Activated naive CD8-positive, alpha-beta T cell treated with anti-CD3 and anti-CD28 coated beads, Interleukin-2, amount 50 U/mL, for 16 hours (primary cell): ENCODE data around the gene ELK1.
"Not testable (repeated sequence)": the region's sequence is repeated elsewhere in the genome, so short reads cannot be mapped to it uniquely, and the experiment has no call there.

Experiments
- DNase-seq: peaks from one replicate; pipeline ENCODE4 v3.0.0-alpha.2; 2020; ENCODE audit warnings: low read depth, low spot score

ELK1 gene, protein sequence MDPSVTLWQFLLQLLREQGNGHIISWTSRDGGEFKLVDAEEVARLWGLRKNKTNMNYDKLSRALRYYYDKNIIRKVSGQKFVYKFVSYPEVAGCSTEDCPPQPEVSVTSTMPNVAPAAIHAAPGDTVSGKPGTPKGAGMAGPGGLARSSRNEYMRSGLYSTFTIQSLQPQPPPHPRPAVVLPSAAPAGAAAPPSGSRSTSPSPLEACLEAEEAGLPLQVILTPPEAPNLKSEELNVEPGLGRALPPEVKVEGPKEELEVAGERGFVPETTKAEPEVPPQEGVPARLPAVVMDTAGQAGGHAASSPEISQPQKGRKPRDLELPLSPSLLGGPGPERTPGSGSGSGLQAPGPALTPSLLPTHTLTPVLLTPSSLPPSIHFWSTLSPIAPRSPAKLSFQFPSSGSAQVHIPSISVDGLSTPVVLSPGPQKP

DNA sequence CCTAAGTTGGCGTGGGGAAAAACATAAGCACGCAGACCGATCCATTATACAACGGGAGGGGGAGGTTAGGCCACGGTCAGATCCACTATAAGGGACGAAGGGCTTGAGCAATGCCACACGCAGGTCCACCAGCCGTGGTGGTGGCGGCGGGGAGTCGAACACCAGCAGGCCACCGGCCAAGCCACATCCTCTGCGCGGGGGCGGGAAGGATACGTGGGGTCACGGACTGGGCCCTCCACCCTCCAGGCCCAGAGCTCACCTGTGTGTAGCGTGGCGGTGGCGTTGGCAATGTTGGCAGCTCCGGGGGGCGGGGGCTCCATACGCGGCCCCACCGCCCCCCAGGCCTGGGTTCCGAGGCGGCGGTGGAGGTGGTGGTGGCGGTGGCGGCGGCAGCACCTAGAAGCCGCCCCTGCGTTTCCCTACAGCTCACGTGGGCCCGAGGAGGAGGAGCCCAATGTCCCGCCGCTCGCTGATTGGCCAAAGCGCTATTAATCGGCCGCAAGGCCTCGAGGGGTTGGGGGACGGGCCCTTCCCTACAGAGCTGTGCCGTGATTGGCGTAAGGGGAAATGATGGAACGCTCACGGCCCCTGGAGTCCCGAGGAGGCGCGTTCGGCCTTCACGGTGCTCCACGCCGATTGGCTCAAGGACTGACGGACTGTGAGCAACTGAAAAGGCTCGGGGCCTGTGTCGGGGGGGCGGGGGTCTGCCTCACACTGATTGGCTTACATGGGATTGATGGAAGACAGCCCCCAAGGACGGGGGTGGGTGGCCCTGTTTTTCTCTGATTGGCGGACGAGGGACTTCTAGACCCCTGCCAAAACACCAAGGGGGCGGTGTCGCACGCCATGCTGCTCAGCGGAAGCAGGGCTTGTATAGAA is at the start of gene ELK1:
ELK1 (minus strand) TSS at position 400 of the 879 bp plus-strand sequence. CDS start 9,122 bp downstream, outside the sequence.
- peak; percentile 69 for DNase-seq

DNA sequence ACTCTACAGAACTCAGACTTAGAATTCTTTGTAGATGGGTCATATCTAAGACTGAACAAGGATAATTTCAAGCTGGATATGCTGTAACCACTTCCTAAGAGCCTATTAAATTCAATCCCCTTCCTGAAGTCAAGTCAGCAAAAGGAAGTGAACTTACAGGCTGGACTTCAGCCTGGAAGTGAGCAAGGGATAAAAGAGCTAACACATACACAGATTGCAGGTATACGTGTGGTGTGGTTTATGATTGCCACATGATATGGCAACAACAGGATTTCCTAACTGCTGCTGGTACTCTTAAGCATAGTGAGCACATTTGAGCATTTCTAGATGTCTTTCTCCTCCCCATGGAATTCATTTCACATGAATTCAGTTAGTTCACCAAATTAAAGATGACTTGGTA is 46.8 kb upstream of the ELK1 start:
- DNase-seq: no peak

DNA sequence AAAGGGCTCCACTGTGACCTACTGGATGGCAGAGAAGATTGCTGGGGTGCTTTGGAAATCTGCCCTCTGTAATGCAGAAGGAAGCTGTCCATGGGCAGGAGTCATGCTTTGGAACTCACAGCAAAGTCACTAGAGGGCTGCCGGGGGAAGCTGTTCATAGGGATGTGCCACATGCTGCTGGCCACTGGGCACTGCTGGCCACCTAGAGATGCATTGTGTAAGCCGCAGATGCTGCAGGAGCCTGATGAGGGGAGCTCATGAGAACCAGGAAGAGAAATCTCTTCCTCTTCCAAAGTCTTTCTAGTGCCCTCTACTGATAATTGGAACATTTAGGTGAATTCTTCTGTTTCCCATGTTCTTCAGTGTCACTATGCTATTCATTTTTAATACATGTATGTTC is 39.8 kb upstream of the ELK1 start:
- DNase-seq: no peak

DNA sequence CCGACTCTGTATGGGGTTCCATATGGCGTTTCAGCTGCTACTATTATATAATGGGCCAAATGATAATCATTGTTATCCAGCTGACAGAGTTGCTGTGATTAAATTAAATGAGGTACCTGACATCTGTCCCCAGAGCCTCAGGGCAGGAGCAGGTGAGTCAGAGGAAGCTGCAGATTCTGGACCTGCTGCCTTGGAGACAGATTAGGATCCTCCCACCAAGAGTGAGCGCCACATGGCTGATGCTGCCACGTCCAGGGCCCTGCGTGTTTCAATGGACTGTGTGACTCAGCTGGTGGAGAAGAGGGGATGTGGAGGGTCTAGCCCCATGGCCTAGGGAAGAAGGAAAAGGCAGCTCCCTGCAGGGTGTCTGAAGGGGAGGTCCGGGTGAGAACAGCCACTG is 36.9 kb upstream of the ELK1 start:
- no peak for DNase-seq

DNA sequence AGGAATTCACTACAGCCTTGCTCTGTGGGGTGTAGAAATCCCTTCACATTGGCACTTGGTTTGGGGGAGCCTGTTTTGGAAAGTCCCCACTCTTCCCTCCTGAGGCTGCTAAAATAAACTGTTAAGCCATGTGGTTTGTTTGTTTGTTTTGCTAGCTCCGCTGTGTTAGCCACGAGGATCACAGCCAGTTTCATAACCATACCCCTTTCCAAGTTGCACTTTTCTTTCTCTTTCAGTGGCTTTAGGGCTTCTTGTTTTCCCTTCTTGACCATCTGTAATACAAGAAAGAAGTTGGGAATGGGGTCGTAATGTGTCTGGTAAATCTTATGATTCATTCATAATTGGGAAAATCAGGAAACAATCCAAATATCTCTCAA is 33.5 kb upstream of the ELK1 start:
- DNase-seq: no peak

DNA sequence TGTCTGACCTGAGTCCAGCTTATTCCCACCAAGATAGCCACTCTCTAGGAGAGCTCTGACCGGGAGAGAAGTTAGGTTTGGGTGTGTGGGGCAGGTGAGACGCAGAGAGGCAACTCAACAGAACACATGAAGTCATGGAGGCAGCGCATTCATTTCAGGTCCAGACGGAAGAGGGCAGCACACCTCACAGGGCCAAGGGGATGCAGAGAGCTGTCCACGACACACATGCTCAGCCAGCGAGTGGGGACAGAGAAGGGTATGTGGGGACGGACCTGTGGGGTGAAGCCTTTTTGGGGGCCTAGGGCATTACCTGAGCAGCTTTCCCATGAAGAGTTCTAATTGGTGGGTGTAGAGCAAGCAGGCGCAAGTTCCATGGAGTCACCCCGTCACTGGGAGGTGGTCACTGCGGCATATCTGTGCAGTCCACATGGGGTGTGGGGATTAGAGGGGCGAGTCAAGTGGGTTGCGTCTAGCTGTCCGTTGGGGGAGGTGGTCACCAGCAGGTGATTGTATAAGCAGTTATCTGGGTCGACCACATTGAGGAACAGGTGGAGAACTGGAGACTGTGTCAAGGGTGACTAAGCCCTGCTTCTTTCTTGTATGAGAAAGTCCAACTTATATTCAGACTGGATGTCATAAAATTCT is 32.9 kb upstream of the ELK1 start:
- no peak for DNase-seq

DNA sequence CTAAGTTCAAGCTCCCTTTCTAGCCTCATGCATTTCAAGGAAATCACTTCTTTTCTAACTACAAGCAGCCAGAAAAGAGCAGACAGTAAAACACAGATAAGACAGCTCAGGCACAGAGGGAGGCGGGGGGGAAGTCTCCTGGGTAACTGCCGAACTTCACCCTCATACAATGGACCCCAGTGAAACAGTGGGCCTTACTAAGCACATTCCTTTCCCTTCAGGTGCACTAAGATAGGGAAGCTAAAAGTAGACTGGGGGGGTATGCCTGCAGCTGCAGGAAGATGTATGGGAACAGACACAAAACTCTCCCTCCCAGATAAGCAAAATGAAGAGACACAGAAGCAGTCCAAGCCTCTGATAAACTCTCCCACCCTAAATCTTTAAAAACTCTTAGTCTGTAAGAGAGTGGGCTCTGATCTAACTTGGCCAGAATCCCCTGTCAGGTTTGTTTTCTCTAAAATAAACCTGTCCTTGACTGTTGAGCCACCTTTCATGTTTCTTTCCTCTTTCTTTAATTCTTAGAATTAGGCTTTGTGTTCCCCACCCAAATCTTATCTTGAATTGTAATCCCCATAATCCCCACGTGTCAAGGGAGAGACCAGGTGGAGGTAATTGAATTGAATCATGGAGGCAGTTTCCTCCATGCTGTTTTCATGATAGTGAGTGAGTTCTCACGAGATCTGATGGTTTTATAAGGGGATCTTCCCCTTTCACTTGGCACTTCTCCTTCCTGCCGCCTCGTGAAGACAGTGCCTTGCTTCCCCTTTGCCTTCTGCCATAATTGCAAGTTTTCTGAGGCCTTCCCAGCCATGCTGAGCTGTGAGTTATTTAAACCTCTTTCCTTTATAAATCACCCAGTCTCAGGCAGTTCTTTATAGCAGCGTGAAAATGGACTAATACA is 25.8 kb upstream of the ELK1 start:
- not testable (repeated sequence) for DNase-seq

DNA sequence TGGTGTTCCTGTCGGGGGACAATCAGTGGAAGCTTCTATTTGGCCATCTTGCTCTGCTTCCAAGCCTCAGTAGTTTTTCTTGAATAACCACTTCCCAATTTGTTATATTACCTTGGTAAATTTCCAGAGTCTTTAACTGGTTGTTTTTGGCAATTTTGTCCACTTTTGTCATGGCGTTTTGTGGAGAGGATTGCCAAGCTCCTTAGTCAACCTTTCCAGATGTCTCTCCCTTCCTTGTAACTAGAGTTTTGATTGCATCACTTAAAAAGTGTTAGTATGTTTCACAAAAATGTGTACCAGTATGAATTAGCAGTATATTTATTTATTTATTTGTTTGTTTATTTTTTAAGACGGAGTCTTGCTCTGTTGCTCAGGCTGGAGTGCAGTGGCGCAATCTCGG is 24.4 kb upstream of the ELK1 start:
- DNase-seq: no peak

DNA sequence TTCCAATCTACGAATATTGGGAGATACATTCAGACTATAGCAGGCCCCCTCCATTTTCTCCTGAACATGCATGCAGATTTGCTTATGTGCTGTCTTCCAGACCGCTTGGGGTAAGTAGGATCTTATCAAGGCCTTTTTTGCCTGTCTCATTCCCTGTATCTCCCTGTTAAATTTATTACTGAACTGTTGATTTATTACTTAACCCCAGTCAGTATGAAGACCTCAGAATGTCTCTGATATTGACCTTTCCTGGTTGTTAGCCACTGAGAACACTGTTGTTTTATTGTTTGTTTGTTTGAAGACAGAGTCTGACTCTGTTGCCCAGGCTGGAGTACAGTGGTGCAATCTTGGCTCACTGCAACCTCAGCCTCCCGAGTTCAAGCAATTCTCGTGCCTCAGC is 15.4 kb upstream of the ELK1 start:
- not testable (repeated sequence) for DNase-seq

DNA sequence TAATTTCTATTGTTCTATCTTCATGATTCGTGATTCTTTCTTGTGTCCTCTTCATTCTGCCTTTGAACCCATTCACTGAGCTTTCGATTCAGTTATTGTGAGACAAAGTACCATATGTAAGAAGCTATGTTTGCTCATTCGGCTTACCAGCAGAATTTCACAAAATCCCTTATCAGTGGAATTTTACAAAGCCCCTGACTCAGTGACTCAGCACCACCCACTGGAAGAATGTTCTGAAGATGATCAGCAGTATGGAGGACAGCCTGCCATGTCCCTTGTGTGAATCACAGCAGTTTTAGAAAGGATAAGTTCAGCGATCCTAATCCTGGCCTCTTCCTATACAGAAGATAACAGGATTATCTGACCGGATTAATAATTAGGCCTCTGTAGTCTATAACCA is 14.4 kb upstream of the ELK1 start:
- DNase-seq: no peak

DNA sequence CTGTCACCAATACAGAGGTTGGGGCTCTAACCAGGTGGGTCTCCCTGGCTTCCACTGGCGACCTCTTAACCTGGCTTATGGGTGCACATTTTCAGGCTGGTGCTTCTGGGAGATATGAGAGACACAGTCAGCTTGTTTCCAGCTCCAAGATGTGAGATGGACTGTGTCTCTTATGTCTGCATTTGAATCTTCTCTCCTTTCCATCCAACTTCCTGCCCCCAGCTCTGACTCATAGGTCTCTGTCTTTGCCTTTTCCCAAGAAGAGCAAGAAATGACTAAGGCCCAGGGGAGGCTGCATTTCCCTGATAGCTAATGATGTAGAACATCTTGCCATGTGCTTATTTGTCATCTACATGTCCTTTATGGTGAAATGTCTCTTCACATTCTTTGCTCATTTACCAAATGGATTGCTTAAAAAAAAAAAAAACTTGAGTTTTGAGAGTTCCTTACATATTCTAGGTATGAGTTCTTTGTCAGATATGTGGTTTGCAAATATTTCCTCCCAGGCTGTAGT is 11.8 kb upstream of the ELK1 start:
- no peak for DNase-seq

DNA sequence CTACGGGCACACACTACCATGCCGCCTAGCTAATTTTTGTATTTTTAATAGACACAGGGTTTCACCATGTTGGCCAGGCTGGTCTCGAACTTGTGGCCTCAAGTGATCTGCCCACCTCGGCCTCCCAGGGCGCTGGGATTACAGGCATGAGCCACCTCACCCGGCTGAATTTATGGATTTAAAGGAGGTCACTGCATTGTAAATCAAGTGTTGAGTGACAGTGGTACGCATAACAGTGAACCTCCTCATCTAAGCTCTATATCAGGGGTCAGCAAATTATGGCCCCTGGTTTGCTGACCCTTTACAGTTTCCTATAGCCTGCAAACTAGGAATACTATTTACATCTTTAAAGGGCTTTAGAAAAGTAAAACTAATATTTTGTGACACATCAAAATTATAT is 11.2 kb upstream of the ELK1 start:
- no peak for DNase-seq

DNA sequence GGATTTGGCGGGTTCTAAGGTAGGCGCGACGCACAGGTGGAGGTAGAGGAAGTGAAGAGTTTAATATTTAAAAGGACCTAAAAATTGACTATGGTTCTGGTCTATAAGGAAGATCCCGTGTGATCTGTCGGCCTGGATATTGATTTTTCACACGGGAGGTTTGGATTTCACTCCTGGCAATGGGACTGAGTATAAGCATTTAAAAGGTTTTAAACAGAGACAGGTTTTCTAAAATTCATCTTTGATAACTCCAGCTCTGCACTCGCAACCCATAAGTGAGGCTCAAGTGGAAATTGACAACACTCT is 9.0 kb upstream of the ELK1 start:
- DNase-seq: no peak

DNA sequence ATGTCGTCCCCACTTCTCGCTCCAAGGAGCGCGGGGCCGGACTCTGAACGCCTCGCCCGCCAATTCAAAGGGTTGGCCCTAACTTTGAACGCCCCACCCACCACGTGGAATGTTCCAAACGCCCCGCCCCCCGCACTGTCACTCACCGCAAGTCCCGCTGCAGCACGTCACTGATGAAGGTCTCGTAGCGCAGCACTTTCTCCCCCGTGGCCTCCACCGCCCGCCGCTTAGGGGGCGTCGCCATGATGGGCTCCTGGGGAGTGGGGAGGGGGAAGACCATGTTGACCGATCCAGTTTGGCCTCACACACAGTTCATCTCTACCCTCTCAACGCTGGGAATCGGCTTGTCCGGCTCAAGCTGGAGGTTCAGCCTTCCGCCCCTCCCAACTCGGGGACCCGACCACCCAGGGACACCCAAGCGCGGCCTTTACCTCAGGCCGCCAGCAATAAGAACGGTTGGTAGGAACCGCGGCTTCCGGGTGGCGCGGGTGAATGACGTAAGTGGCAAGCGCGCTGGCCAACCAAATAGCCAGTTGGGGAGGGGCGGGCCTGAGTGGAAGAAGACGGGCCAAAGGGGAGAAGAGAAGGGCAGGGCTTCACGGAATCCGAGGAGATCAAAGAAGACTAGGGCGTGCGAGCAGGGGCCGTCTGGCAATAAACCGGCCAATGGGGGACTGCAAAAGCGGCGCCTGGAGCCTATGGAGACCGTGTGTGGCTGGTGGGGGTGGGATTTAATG is 8.5 kb upstream of the ELK1 start, which contains the start of gene UXT:
UXT (minus strand) TSS at position 497 of the 737 bp plus-strand sequence; CDS start at position 244, 253 bp downstream.
- peak; percentile 75 for DNase-seq

DNA sequence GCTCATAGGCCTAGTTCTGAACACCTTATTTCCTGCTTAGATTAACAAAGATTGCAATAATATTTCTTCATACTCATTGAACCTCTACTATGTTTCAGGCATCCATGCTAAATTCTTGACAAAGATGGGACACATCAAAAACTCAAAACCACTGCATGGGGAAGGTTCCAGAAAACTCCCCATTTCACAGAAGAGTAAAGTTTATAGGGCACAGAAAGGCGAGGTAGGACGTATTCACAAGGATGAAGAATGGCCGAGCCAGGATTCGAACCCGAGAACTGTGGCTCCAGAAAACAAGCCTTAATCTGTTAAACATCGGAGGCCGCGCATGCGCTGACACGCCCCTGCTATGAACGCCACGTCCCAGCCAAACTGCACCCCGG is 7.9 kb upstream of the ELK1 start:
- DNase-seq: no peak

DNA sequence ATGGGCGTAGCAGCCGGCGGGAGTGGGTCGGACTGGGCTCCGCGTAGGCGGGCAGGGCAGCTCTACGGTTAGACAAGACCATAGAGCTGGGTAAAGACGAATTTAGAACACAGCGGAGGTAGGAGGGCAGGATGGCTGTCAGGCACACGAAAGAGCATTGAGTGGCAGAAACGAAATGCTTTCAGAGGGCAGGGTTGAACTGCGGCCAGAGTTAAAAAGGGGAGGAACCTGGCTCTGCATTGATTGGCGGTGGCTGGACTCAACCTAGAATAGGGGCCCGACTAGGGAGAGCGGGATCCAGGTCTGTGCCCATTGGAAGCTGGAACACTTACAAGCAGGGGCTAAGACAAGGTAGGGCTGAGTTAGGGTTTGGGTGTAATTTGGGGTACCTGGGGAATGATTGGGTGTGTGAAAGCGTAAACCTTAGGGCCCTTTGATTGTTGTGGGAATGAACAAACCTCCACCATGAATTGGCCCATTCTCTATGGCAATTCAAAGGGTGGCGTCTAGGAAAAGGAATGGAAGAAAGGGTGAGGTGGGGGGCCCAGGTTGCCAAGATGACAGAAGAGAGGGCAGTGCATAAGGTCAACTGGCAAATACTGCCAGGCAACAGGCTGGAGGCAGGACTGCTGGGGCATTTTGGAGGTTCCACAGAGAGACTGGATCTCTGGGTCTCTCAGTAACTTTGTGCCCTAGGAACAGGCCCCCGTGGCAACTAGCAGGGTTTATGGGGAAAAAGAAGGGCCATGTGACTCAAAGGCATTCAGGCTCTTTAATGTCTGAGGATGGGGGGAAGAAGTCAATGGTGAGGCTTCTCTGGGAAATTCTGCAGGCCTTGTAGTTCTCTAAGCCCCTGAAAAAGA is 911 bp upstream of the ELK1 start:
- DNase-seq: no peak

DNA sequence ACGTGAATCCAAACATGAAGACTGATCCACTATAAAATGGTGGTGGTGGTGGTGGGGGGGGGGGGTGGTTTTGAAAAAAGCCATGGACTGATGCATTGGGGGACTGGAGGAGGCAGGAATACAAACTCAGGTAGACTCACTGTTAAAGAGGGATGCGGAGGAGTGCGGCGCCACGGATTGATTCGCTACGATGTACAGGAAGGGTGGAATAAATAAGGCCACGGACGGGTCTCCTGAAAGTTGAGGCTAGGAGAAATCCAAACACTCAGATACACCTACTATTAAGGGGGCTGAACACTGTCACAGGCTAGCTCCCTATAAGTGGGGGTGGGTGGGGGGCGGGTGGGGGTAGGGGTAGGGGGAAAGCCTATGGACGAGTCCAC is 591 bp downstream of the ELK1 start:
- DNase-seq: no peak

DNA sequence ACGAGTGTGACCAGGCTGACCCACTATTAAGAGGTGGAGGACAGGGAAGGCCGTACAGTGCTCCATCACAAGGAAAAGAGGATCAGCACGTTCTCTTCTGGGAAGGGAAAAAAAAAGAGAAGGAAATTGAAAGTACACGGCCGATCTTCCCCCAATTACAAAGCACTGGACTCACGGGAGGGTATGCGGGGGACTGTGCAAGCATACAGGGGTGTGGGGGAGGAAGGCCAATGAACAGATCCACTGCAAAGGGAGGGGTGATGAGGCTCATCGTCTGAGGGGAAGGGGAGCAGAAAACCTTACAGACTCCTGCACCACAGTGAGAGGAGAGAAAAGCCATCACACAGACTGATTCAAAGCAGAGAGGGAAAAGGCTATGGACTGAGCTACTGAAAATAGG is 1.1 kb downstream of the ELK1 start:
- no peak for DNase-seq

DNA sequence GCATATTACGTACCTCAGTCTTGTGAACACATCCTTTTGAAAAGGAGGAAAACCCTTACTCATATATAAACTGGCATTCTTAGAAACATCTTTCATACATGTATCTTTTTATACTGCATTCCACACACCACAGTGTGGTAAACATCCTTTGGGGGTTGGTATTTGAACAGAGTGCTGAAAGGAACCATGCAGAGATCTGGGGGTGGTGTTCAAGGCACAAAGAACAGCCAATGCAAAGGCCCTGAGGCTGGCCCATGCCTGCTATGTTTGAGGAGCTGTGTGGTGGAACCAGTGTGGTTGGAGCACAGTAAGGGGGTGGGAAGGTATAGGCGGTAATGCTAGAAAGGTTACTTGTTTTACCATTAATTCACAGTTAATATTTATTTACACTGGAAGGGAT is 2.0 kb downstream of the ELK1 start:
- no peak for DNase-seq

DNA sequence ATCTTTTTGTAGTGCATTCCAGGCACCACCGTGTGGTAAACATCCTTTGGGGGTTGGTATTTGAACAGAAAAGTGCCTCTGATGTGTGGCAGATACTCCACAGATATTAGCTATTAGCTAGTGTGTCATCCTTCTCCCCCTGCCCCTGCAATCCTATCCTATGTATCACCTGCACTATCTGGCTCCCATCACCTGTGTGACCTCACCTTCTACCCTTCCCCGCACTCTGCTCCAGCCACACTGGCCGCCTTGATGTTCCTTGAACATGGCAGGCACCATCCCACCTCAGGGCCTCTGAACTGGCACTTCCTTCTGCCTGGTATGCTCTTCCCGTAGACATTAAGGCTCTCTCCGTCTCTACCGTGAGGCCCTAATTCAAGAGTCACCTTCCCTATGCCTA is 3.7 kb downstream of the ELK1 start:
- DNase-seq: no peak
